WTC11 (cell line): ENCODE results near the gene CCDC154. TPM values are rescaled to one million over a fixed set of nuclear protein-coding genes. Genes with fewer than 3 reads are reported as not detected.

Experiments used
- ATAC-seq: fragments of 200-7000 bp; cut with Tn5 transposase; 2 replicates; pipeline ENCODE4 v1.10.0; 2021; ENCODE audit warnings: mild to moderate bottlenecking, moderate library complexity
- Bru-seq: library from RNA; stranded (reverse); fragments of 400-500 nt; gene quantifications from one replicate; lab custom pipeline; 2021; lab: Mats Ljungman, UMichigan
- CTCF ChIA-PET: fragments of 300-600 bp; sonication (Branson Sonifier 250); formaldehyde crosslinking; loops from one replicate; lab custom pipeline; 2021; ENCODE audit warnings: antibody characterized with exemption; lab: Charles Lee
- POLR2A ChIA-PET: fragments of 350-600 bp; sonication (Branson Sonifier 250); formaldehyde crosslinking; loops from one replicate; lab custom pipeline; 2021; ENCODE audit warnings: antibody characterized with exemption; lab: Charles Lee
- DNase-seq: peaks from one replicate; pipeline ENCODE4 v3.0.0; 2021; ENCODE audit warnings: low spot score
- H3K27ac Mint-ChIP-seq: 2 replicates; pipeline ENCODE4 v1.8.0; 2021; ENCODE audit warnings: mixed read lengths
- H3K27me3 Mint-ChIP-seq: 2 replicates; pipeline ENCODE4 v1.8.0; 2021; ENCODE audit warnings: low read depth, mild to moderate bottlenecking, moderate library complexity, mixed read lengths
- H3K36me3 Mint-ChIP-seq: 2 replicates; pipeline ENCODE4 v1.8.0; 2021; ENCODE audit warnings: mixed read lengths
- H3K4me1 Mint-ChIP-seq: 2 replicates; pipeline ENCODE4 v1.8.0; 2022; ENCODE audit warnings: mixed read lengths
- H3K4me3 Mint-ChIP-seq: 2 replicates; pipeline ENCODE4 v1.8.0; 2021; ENCODE audit warnings: mild to moderate bottlenecking, moderate library complexity, mixed read lengths
- H3K9me3 Mint-ChIP-seq: 2 replicates; pipeline ENCODE4 v1.8.0; 2021; ENCODE audit warnings: mixed read lengths
- ATF2 ChIP-seq: sonication (generic); formaldehyde crosslinking; IDR thresholded peaks from 2 replicates; pipeline ENCODE4 v1.8.1; 2022; ENCODE audit warnings: low read depth, missing genetic modification reagents, borderline replicate concordance
- CREM ChIP-seq: sonication (generic); formaldehyde crosslinking; IDR thresholded peaks from 2 replicates; pipeline ENCODE4 v1.8.1; 2022; ENCODE audit warnings: mild to moderate bottlenecking, missing genetic modification reagents, moderate library complexity
- ETV6 ChIP-seq: sonication (generic); formaldehyde crosslinking; IDR thresholded peaks from 2 replicates; pipeline ENCODE4 v1.8.1; 2022; ENCODE audit warnings: mild to moderate bottlenecking, missing genetic modification reagents
- FOXP4 ChIP-seq: sonication (generic); formaldehyde crosslinking; IDR thresholded peaks from 2 replicates; pipeline ENCODE4 v1.8.0; 2022; ENCODE audit warnings: mild to moderate bottlenecking, missing genetic modification reagents
- GRHL2 ChIP-seq: fragments of 250-450 bp; sonication (Bioruptor Pico); IDR thresholded peaks from 2 replicates; pipeline ENCODE4 v1.8.0; 2022; ENCODE audit warnings: mild to moderate bottlenecking, moderate library complexity; ENCODE audit not compliant: insufficient replicate concordance, severe bottlenecking
- HMGA2 ChIP-seq: fragments of 250-450 bp; sonication (Bioruptor Pico); IDR thresholded peaks from 2 replicates; pipeline ENCODE4 v1.4.0; 2021; ENCODE audit warnings: mild to moderate bottlenecking, moderate library complexity
- NR3C1 ChIP-seq: sonication (generic); formaldehyde crosslinking; conservative IDR thresholded peaks from 2 replicates; pipeline ENCODE4 v1.8.1; 2023; ENCODE audit warnings: low read depth, mild to moderate bottlenecking, missing genetic modification reagents
- PREB ChIP-seq: sonication (generic); formaldehyde crosslinking; IDR thresholded peaks from 2 replicates; pipeline ENCODE4 v1.8.1; 2022; ENCODE audit warnings: mild to moderate bottlenecking, missing genetic modification reagents, moderate library complexity, borderline replicate concordance
- RELA ChIP-seq: sonication (generic); formaldehyde crosslinking; IDR thresholded peaks from 2 replicates; pipeline ENCODE4 v1.8.1; 2022; ENCODE audit warnings: missing genetic modification reagents, mild to moderate bottlenecking, borderline replicate concordance
- SMAD3 ChIP-seq: sonication (generic); formaldehyde crosslinking; IDR thresholded peaks from 2 replicates; pipeline ENCODE4 v1.8.0; 2022; ENCODE audit warnings: missing genetic modification reagents, mild to moderate bottlenecking, borderline replicate concordance
- TCF7 ChIP-seq: sonication (generic); formaldehyde crosslinking; IDR thresholded peaks from 2 replicates; pipeline ENCODE4 v1.8.0; 2022; ENCODE audit warnings: mild to moderate bottlenecking, low read depth, missing genetic modification reagents, moderate library complexity
- TEAD4 ChIP-seq: sonication (generic); formaldehyde crosslinking; IDR thresholded peaks from 2 replicates; pipeline ENCODE4 v1.8.0; 2022; ENCODE audit warnings: mild to moderate bottlenecking, missing genetic modification reagents
- USF1 ChIP-seq: sonication (generic); formaldehyde crosslinking; IDR thresholded peaks from 2 replicates; pipeline ENCODE4 v1.8.0; 2022; ENCODE audit warnings: mild to moderate bottlenecking, missing genetic modification reagents
- ZBTB21 ChIP-seq: sonication (generic); formaldehyde crosslinking; IDR thresholded peaks from 2 replicates; pipeline ENCODE4 v1.8.1; 2023; ENCODE audit warnings: mild to moderate bottlenecking, missing genetic modification reagents, borderline replicate concordance
- ZNF121 ChIP-seq: sonication (generic); formaldehyde crosslinking; IDR thresholded peaks from 2 replicates; pipeline ENCODE4 v1.8.0; 2023; ENCODE audit warnings: missing genetic modification reagents
- ZNF263 ChIP-seq: sonication (generic); formaldehyde crosslinking; IDR thresholded peaks from 2 replicates; pipeline ENCODE4 v1.8.1; 2022; ENCODE audit warnings: low read depth, mild to moderate bottlenecking, moderate library complexity, missing genetic modification reagents
- ZNF396 ChIP-seq: fragments of 250-450 bp; sonication (Bioruptor Pico); IDR thresholded peaks from 2 replicates; pipeline ENCODE4 v1.8.0; 2021; ENCODE audit warnings: mild to moderate bottlenecking, moderate library complexity, borderline replicate concordance
- ZNF671 ChIP-seq: fragments of 250-450 bp; sonication (Bioruptor Pico); IDR thresholded peaks from 2 replicates; pipeline ENCODE4 v1.8.0; 2021; ENCODE audit warnings: mild to moderate bottlenecking
- ZSCAN18 ChIP-seq: fragments of 250-450 bp; sonication (Bioruptor Pico); IDR thresholded peaks from 2 replicates; pipeline ENCODE4 v2.1.2; 2022; ENCODE audit warnings: mild to moderate bottlenecking, moderate library complexity
- long read RNA-seq, 3 experiments: library from RNA in 1 of 3; library from capped mRNA in 1 of 3; library from polyadenylated mRNA in 1 of 3; unstranded in 2 of 3; stranded (forward) in 1 of 3; transcript quantifications; one replicate each; pipeline ENCODE4 v2.0.0, GENCODE V29; 2021
- total RNA-seq: library from RNA; stranded (reverse); gene quantifications from 3 replicates; pipeline ENCODE4 v1.2.3, GENCODE V29; 2021

The CCDC154 gene
- 0.46 to 1.2 TPM (median 1.1 TPM) in 3 replicates for total RNA-seq
- percentile 10 among the genes with signal in this experiment for Bru-seq, nascent RNA
- long read RNA-seq, experiment 1: 0 reads
- long read RNA-seq, experiment 2: 0 reads
- long read RNA-seq, experiment 3: 0 reads

- CTCF ChIA-PET: interaction anchor here (0.7 to 1.9 kb wide), 5 partner anchors 17 to 280 kb away, joined by 3 to 10 read pairs (median 3); partner anchors contain the start of gene UQCC4
- POLR2A ChIA-PET: no interaction called here
- ATAC-seq (no peak; the same call in 1 of the 2 replicates), DNase-seq (no peak)
- H3K27ac Mint-ChIP-seq: no peak within 1 kb of the TSS
- H3K36me3 Mint-ChIP-seq: no peaks in the 10 kb centered on the region
- H3K9me3 Mint-ChIP-seq: no peaks in the 10 kb centered on the region
- H3K27me3 Mint-ChIP-seq: no peaks in the 10 kb centered on the region
- no peak within 1 kb of the TSS for H3K4me3 Mint-ChIP-seq
- no peaks in the 10 kb centered on the region for H3K4me1 Mint-ChIP-seq
- TF ChIP-seq ZNF671: no peak
- TF ChIP-seq NR3C1 (CRISPR knock-in tag): no peak
- TF ChIP-seq TCF7 (CRISPR knock-in tag): no peak
- TF ChIP-seq ZNF121 (CRISPR knock-in tag): no peak
- TF ChIP-seq PREB (CRISPR knock-in tag): no peak
- TF ChIP-seq TEAD4 (CRISPR knock-in tag): no peak
- no peak for TF ChIP-seq ETV6
- no peak for TF ChIP-seq ATF2 (CRISPR knock-in tag)
- TF ChIP-seq SMAD3: no peak
- TF ChIP-seq HMGA2 (CRISPR knock-in tag): no peak
- TF ChIP-seq ZSCAN18 (CRISPR knock-in tag): no peak
- no peak for TF ChIP-seq RELA (CRISPR knock-in tag)
- TF ChIP-seq FOXP4: no peak
- TF ChIP-seq ZNF263 (CRISPR knock-in tag): no peak
- no peak for TF ChIP-seq GRHL2
- TF ChIP-seq ZNF396: no peak
- no peak for TF ChIP-seq CREM (CRISPR knock-in tag)
- TF ChIP-seq USF1 (CRISPR knock-in tag): no peak
- no peak for TF ChIP-seq ZBTB21 (CRISPR knock-in tag)
These were observed at the start of gene CCDC154 for GRCh38 chr16:1443980-1444729. Gene CCDC154, minus strand, starts transcription at chr16:1444556. Its CDS starts 234 bp downstream, at chr16:1444322.
